ENCODE data around the gene ZSWIM8. TPM values are rescaled to one million over a fixed set of nuclear protein-coding genes. Genes with fewer than 3 reads are reported as not detected.

Gene ZSWIM8
- total RNA-seq, 4 donors from 2014 or later: 66.4 to 123 (median 107) TPM

- no peaks in the 10 kb centered on the region for H3K4me1 ChIP-seq
- TF ChIP-seq EP300 (IDR thresholded peaks at IDR 0.05): no peak
- TF ChIP-seq, protein P1, sequence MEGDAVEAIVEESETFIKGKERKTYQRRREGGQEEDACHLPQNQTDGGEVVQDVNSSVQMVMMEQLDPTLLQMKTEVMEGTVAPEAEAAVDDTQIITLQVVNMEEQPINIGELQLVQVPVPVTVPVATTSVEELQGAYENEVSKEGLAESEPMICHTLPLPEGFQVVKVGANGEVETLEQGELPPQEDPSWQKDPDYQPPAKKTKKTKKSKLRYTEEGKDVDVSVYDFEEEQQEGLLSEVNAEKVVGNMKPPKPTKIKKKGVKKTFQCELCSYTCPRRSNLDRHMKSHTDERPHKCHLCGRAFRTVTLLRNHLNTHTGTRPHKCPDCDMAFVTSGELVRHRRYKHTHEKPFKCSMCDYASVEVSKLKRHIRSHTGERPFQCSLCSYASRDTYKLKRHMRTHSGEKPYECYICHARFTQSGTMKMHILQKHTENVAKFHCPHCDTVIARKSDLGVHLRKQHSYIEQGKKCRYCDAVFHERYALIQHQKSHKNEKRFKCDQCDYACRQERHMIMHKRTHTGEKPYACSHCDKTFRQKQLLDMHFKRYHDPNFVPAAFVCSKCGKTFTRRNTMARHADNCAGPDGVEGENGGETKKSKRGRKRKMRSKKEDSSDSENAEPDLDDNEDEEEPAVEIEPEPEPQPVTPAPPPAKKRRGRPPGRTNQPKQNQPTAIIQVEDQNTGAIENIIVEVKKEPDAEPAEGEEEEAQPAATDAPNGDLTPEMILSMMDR (IDR thresholded peaks at IDR 0.05): no peak
- no peak for TF ChIP-seq POLR2A (IDR thresholded peaks at IDR 0.05; ENCODE audit: low read depth)
- no peak for TF ChIP-seq POLR2AphosphoS5 (IDR thresholded peaks at IDR 0.05)
- H3K4me3 ChIP-seq: no peak overlapping the region
- H3K27ac ChIP-seq (replicated peaks in 1 of 4): no peak overlapping the region
- H3K27me3 ChIP-seq: no peaks in the 10 kb centered on the region
- WGBS: 84% methylated on average over 5 of the region's 5 CpGs
- no peaks in the 10 kb centered on the region for H3K9me3 ChIP-seq
- H3K36me3 ChIP-seq: peaks cover 88 to 100% (median 100%) of the 10 kb centered on the region in 4 donors
- DNase-seq (ENCODE audit: extremely low spot score): no peak
- intact Hi-C loops (cut with DNase I): no loop called here
Measured at GRCh38 chr10:73796766-73797165, 11.4 kb downstream of the ZSWIM8 start.

DNA sequence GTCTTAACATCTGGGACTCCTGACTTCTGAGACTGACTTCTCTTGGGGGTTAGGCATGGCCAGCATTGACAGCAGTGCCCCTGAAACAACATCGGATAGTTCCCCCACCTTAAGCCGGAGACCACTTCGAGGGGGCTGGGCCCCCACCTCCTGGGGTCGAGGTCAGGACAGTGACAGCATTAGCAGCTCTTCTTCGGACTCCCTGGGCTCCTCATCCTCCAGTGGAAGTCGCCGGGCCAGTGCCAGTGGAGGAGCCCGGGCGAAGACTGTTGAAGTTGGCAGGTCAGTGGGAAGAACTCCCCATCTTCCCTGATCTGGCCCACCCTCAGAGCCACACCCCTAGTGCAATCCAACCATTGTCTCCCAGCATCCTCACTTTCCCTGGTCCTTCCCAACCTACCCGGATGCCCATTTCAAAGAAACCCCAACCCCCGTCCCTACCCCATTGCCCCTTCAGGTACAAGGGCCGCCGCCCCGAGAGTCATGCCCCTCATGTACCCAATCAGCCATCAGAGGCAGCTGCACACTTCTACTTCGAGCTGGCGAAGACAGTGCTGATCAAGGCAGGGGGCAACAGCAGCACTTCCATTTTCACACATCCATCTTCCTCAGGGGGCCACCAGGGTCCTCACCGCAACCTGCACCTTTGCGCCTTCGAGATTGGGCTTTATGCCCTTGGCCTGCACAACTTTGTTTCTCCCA lies 12.1 kb downstream of the ZSWIM8 start:
- H3K27me3 ChIP-seq: no peaks in the 10 kb centered on the region
- H3K9me3 ChIP-seq: no peaks in the 10 kb centered on the region
- peaks cover 87 to 100% (median 100%) of the 10 kb centered on the region in 4 donors for H3K36me3 ChIP-seq
- intact Hi-C loops (cut with DNase I): no loop called here
- no peak for DNase-seq (ENCODE audit: extremely low spot score)
- TF ChIP-seq POLR2AphosphoS5 (IDR thresholded peaks at IDR 0.05) (no peak), EP300 (IDR thresholded peaks at IDR 0.05) (no peak), POLR2A (IDR thresholded peaks at IDR 0.05; ENCODE audit: low read depth) (no peak)
- TF ChIP-seq, protein P1 (IDR thresholded peaks at IDR 0.05): no peak
- WGBS: 95% methylated on average over 8 of the region's 19 CpGs
- H3K4me1 ChIP-seq: no peaks in the 10 kb centered on the region
- H3K4me3 ChIP-seq: no peak overlapping the region
- H3K27ac ChIP-seq (replicated peaks in 1 of 4): no peak overlapping the region

- DNase-seq (ENCODE audit: extremely low spot score): no peak
- Histone ChIP-seq H3K4me1 (no peaks in the 10 kb centered on the region), H3K36me3 (peaks cover 87 to 100% (median 100%) of the 10 kb centered on the region in 4 donors)
Measured at GRCh38 chr10:73798087-73798486, 12.7 kb downstream of the ZSWIM8 start.

DNA sequence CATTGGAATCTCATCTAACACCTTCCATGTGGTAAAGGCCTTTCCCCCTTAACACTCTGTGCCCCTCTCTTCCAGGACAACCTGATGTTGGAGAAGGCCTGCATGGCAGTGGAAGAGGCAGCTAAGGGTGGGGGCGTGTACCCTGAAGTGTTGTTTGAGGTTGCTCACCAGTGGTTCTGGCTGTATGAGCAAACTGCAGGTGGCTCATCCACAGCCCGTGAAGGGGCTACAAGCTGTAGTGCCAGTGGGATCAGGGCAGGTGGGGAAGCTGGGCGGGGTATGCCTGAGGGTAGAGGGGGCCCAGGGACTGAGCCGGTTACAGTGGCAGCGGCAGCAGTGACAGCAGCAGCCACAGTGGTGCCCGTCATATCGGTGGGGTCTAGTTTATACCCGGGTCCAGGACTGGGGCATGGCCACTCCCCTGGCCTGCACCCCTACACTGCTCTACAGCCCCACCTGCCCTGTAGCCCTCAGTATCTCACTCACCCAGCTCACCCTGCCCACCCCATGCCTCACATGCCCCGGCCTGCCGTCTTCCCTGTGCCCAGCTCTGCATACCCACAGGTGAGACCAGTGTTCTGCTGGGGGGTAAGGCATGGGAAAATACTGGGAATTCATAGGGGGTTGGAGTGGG lies 13.6 kb downstream of the ZSWIM8 start:
- intact Hi-C loops (cut with DNase I): no loop called here
- TF ChIP-seq POLR2AphosphoS5 (IDR thresholded peaks at IDR 0.05) (peak in 1 of 2 donors; percentile 10), POLR2A (IDR thresholded peaks at IDR 0.05; ENCODE audit: low read depth) (no peak)
- Histone ChIP-seq H3K27me3 (no peaks in the 10 kb centered on the region), H3K9me3 (no peaks in the 10 kb centered on the region), H3K27ac (replicated peaks in 1 of 4) (no peak overlapping the region), H3K4me1 (no peaks in the 10 kb centered on the region), H3K4me3 (no peak overlapping the region), H3K36me3 (peaks cover 87 to 100% (median 100%) of the 10 kb centered on the region in 4 donors)
- WGBS: 86% methylated on average over 6 of the region's 10 CpGs
- no peak for DNase-seq (ENCODE audit: extremely low spot score)

More at GRCh38 chr10:73798087-73798486, 12.7 kb downstream of the ZSWIM8 start:
- intact Hi-C loops (cut with DNase I): no loop called here
- WGBS: 96% methylated on average over 4 of the region's 6 CpGs
- Histone ChIP-seq H3K9me3 (no peaks in the 10 kb centered on the region), H3K27me3 (no peaks in the 10 kb centered on the region), H3K27ac (replicated peaks in 1 of 4) (no peak overlapping the region), H3K4me3 (no peak overlapping the region)
- TF ChIP-seq EP300 (IDR thresholded peaks at IDR 0.05) (no peak), POLR2AphosphoS5 (IDR thresholded peaks at IDR 0.05) (peak in 1 of 2 donors; percentile 10), POLR2A (IDR thresholded peaks at IDR 0.05; ENCODE audit: low read depth) (no peak)
- TF ChIP-seq, protein P1 (IDR thresholded peaks at IDR 0.05): no peak

DNA sequence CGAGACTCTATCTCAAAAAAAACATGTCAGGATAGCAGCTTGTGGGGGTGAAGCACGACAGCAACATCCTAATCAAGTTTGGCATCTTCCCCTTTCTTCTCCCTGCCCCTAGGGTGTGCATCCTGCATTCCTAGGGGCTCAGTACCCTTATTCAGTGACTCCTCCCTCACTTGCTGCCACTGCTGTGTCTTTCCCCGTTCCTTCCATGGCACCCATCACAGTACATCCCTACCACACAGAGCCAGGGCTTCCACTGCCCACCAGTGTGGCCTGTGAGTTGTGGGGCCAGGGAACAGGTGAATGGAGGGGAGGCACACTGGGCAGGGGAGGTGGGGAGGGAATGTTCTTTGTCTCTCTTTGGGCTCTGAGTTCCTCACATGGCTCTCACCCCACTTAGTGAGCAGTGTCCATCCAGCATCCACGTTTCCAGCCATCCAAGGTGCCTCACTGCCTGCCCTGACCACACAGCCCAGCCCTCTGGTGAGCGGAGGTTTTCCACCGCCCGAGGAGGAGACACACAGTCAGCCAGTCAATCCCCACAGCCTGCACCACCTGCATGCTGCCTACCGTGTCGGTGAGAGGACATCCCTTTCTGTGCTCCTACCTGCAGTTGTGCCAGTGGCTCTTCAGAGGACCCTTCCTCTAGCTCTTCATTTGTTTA lies 14.6 kb downstream of the ZSWIM8 start:
- 76% methylated on average over 7 of the region's 9 CpGs for WGBS
- H3K27me3 ChIP-seq: no peaks in the 10 kb centered on the region
- DNase-seq (ENCODE audit: extremely low spot score): no peak
- H3K9me3 ChIP-seq: no peaks in the 10 kb centered on the region
- H3K4me1 ChIP-seq: no peaks in the 10 kb centered on the region
- intact Hi-C loops (cut with DNase I): no loop called here
- TF ChIP-seq POLR2A (IDR thresholded peaks at IDR 0.05; ENCODE audit: low read depth) (no peak), POLR2AphosphoS5 (IDR thresholded peaks at IDR 0.05) (peak in 1 of 2 donors; percentile 37)
- peaks cover 87 to 100% (median 99%) of the 10 kb centered on the region in 4 donors for H3K36me3 ChIP-seq
- no peak overlapping the region for H3K27ac ChIP-seq (replicated peaks in 1 of 4)
- H3K4me3 ChIP-seq: no peak overlapping the region

Data from esophagus muscularis mucosa (tissue), 4 donors.